ENCODE results near the gene USP43. TPM values are rescaled to one million over a fixed set of nuclear protein-coding genes. Genes with fewer than 3 reads are reported as not detected.

Gene USP43
- total and polyA plus RNA-seq, 5 experiments from 2014 or later = 0.10 TPM; not detected in 4

DNA sequence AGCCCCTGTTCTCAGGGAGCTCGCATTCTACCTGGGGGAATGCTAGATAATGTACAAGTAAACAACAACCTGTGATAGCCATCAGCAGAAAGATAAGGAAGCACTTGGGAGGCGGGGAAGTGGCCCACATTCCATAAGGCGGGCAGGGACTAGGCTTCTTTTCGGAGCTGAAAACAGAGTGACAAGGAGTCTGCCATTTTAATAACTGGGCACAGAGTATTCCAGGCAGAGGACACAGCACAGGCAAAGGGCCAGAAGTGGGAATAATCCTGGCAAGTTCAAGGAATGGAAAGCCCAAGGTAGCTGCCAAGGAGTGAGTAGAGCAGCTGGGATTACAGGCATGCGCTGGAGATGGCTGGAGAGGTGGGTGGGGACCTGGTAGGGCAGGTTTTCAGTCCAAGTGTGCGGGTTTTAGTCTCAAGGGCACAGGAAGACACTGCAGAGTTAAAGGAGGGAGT, 24.3 kb downstream of the USP43 start:
- peaks cover 0 to 3% (median 0%) of the 10 kb centered on the region in 9 donors for H3K9me3 Mint-ChIP-seq

DNA sequence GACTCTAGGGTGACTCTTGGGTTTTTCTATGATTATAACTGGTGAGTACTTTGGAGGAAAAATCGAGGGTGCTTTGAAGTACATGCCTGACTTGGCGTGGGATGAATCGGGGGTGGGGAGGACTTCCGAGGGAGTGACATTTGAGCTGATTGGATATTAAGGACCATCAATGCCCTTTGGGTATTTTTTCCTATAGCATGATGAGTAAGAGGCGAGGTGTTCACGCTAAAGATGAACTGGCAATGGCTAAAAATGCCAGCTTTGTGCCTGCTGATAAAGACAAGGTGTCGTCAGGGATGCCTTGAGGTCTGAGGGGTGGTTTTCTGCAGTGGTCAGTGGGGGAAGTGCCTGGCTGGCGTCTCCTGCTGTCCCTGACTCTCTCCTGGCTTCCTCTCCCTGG, 25.3 kb downstream of the USP43 start:
- H3K36me3 Mint-ChIP-seq = no peaks in the 10 kb centered on the region
- H3K4me1 Mint-ChIP-seq = peaks cover 5 to 24% (median 16%) of the 10 kb centered on the region in 4 donors
- ATAC-seq = no peak
- H3K4me3 Mint-ChIP-seq = no peak overlapping the region
- peaks cover 5 to 27% (median 16%) of the 10 kb centered on the region in 5 donors for H3K27me3 Mint-ChIP-seq
- DNase-seq = no peak
- POLR2A ChIA-PET = no interaction called here
- peaks cover 0 to 3% (median 0%) of the 10 kb centered on the region in 9 donors for H3K9me3 Mint-ChIP-seq
- H3K27ac Mint-ChIP-seq = no peak overlapping the region

More for the DNA sequence above, 24.3 kb downstream of the USP43 start:
- Mint-ChIP-seq H3K27ac (no peak overlapping the region), H3K27me3 (peaks cover 7 to 33% (median 16%) of the 10 kb centered on the region in 5 donors), H3K36me3 (no peaks in the 10 kb centered on the region), H3K4me1 (peaks cover 5 to 25% (median 18%) of the 10 kb centered on the region in 4 donors), H3K4me3 (no peak overlapping the region)
- no peak for ATAC-seq
- POLR2A ChIA-PET = interaction anchor here (0.7 kb wide), 1 partner anchor 13 kb away, joined by 5 read pairs; no protein-coding TSS in a partner anchor
- no peak for DNase-seq

DNA sequence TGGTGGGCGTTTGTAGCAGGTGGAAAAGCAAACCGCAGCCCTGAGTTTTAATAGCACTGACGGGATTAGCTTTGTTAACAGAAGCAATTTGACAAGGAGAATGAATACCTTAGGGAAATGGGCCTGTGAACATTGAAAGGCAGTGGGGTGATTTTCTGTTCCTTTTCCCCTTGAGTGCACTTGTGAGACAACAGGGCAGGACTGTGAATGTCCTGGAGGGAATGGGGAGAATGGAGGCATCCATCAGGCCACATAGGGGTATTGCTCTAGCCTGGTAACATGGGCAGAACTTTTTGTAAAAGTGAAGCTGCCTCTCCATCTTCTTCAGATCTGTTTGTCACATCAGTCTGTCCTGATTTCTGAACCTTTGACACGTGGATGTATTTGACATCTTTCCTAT, 26.2 kb downstream of the USP43 start:
- POLR2A ChIA-PET = no interaction called here
- Mint-ChIP-seq H3K4me1 (peaks cover 4 to 14% (median 7%) of the 10 kb centered on the region in 4 donors), H3K9me3 (peaks cover 0 to 3% (median 0%) of the 10 kb centered on the region in 9 donors), H3K27ac (no peak overlapping the region), H3K4me3 (no peak overlapping the region), H3K36me3 (no peaks in the 10 kb centered on the region), H3K27me3 (peaks cover 5 to 24% (median 16%) of the 10 kb centered on the region in 5 donors)
- ATAC-seq (no peak), DNase-seq (no peak)

DNA sequence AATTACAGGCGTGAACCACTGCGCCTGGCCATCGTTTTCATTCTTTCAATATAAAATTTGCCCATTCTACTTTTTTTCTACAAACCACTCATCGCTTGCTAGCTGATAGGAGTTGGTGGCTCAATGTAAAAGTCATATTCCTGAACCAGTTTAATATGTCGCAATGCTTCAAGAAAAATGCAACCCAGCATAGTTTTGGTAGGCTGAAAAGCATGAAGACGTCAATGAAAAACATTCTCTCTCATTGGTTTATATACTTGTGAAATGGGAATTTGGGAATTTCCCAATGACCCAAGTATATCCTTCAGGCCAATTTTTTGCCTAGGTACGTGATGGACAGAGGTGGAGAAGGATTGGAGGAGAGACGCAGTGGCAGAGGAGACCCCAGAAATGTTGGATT, 26.9 kb downstream of the USP43 start:
- Mint-ChIP-seq H3K9me3 (peaks cover 0 to 3% (median 0%) of the 10 kb centered on the region in 9 donors), H3K27me3 (peaks cover 5 to 24% (median 16%) of the 10 kb centered on the region in 5 donors), H3K4me1 (peaks cover 0 to 9% (median 2%) of the 10 kb centered on the region in 4 donors), H3K36me3 (no peaks in the 10 kb centered on the region), H3K27ac (no peak overlapping the region), H3K4me3 (no peak overlapping the region)
- POLR2A ChIA-PET = no interaction called here
- DNase-seq (no peak), ATAC-seq (no peak)

DNA sequence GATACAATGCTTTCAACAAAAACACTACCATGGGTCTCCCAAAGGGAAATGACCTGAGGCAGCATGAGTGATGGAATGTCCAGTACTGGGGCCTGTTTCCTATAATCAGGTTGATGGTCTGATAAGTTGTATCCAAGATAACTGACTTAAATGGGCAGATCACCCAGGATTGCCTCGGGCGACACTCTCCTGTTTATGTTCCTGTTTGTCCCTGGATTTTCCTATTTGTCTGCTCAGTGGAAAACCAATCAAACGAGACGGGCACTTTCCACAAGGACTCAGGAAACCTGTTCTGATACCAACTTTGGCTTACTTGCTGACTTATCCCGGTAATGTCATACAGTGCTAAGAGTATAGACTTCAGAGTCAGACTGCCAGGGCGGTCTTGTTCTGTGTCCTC, 27.4 kb downstream of the USP43 start:
- peaks cover 5 to 24% (median 16%) of the 10 kb centered on the region in 5 donors for H3K27me3 Mint-ChIP-seq
- peaks cover 0 to 3% (median 0%) of the 10 kb centered on the region in 9 donors for H3K9me3 Mint-ChIP-seq
- no peak for DNase-seq
- ATAC-seq = no peak
- no peak overlapping the region for H3K27ac Mint-ChIP-seq
- H3K4me1 Mint-ChIP-seq = peaks cover 0 to 6% (median 0%) of the 10 kb centered on the region in 4 donors
- POLR2A ChIA-PET = no interaction called here
- H3K4me3 Mint-ChIP-seq = no peak overlapping the region
- no peaks in the 10 kb centered on the region for H3K36me3 Mint-ChIP-seq

DNA sequence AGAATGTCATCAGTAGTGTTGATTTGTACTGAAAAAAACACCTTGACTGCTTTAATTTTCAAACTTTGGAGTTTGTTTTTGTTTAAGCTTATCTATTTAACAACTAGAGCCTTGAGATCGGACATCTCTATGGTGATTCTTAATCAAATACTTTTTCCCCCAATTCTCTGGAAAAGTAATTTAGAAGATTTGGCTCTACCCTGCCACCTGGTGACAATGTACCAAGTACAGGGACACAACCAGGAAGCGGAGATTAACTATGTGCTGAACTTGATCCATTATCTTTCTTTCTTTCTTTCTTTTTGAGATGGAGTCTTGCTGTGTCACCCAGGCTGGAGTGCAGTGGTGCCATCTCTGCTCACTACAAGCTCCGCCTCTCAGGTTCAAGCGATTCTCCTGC, 30.8 kb downstream of the USP43 start:
- no peak overlapping the region for H3K4me3 Mint-ChIP-seq
- ATAC-seq = no peak
- no peak for DNase-seq
- no peaks in the 10 kb centered on the region for H3K4me1 Mint-ChIP-seq
- H3K27ac Mint-ChIP-seq = no peak overlapping the region
- POLR2A ChIA-PET = no interaction called here
- peaks cover 0 to 9% (median 6%) of the 10 kb centered on the region in 3 donors for H3K36me3 Mint-ChIP-seq
- H3K9me3 Mint-ChIP-seq = peaks cover 0 to 16% (median 12%) of the 10 kb centered on the region in 9 donors
- H3K27me3 Mint-ChIP-seq = peaks cover 0 to 6% (median 2%) of the 10 kb centered on the region in 5 donors

DNA sequence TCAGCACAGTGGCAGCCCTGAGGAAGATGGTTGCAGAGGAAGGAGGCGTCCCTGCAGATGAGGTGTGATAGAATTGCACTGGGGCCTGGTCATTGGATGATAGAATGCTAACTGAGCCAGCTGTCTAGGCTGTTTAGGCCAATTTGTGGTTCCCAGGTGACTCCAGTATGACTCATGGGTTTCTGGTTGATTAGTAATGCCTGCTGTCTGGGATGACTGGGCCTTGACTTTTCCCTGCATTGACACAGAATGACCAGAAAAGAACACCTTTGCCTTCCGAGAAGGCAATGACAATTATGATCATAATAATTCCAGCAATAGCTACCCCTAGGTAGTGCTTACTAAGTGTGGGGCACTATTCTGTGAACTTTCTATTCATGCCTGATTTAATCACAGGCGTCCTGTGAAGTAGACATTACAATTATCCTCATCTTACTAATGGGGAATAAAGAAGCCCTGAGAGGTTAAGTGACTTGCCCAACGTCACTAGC, 31.5 kb downstream of the USP43 start:
- Mint-ChIP-seq H3K36me3 (peaks cover 0 to 9% (median 6%) of the 10 kb centered on the region in 3 donors), H3K4me1 (no peaks in the 10 kb centered on the region), H3K4me3 (no peak overlapping the region), H3K27ac (no peak overlapping the region), H3K9me3 (peaks cover 0 to 16% (median 12%) of the 10 kb centered on the region in 9 donors), H3K27me3 (peaks cover 0 to 6% (median 2%) of the 10 kb centered on the region in 5 donors)
- DNase-seq (no peak), ATAC-seq (no peak)
- POLR2A ChIA-PET = no interaction called here

DNA sequence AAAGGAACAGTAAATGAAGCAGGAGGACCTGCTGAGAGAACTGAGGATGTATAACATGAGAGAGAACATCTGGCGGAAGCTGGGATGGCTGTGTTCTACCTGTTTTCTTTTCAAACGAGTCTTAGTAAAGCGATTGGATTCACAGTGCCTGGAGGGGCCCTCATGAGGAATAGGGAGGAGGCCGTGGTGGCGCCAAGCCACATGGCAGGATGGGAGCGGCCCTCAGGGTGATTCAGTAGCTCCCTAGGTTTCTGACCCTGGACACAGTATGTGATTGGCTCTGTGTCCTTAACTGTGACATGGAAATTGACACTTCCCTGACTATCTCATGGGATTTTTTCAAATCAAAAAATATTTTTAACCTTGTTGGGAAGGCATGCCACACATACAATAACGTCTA, 32.1 kb downstream of the USP43 start:
- no peak for ATAC-seq
- Mint-ChIP-seq H3K9me3 (peaks cover 0 to 16% (median 12%) of the 10 kb centered on the region in 9 donors), H3K4me3 (no peak overlapping the region), H3K27ac (no peak overlapping the region), H3K4me1 (no peaks in the 10 kb centered on the region), H3K36me3 (peaks cover 0 to 9% (median 6%) of the 10 kb centered on the region in 3 donors), H3K27me3 (peaks cover 0 to 6% (median 2%) of the 10 kb centered on the region in 5 donors)
- POLR2A ChIA-PET = no interaction called here
- DNase-seq = no peak

DNA sequence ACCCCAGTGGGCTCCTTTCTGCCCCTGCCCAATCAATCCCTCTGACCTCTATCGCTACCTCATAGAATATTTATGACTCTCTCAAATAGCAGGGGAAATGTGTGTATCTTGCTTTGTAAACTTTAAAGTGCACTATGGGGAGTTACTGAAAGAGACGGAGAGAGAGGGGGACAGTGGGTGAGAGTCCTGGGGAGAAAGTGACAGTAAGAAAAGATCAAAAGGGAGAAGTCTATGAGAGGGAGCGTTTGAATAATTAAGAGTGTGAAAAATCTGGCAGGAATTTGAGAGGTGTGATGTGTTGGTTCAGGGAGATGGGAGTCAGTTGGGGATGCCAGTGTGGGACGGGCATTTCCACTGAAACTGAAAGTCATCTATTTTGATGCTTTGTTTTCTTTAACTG, 32.6 kb downstream of the USP43 start:
- ATAC-seq (no peak), DNase-seq (no peak)
- H3K27ac Mint-ChIP-seq = no peak overlapping the region
- no peaks in the 10 kb centered on the region for H3K4me1 Mint-ChIP-seq
- H3K9me3 Mint-ChIP-seq = peaks cover 0 to 16% (median 12%) of the 10 kb centered on the region in 9 donors
- H3K4me3 Mint-ChIP-seq = no peak overlapping the region
- POLR2A ChIA-PET = no interaction called here
- peaks cover 0 to 9% (median 6%) of the 10 kb centered on the region in 3 donors for H3K36me3 Mint-ChIP-seq
- H3K27me3 Mint-ChIP-seq = peaks cover 0 to 6% (median 2%) of the 10 kb centered on the region in 5 donors

DNA sequence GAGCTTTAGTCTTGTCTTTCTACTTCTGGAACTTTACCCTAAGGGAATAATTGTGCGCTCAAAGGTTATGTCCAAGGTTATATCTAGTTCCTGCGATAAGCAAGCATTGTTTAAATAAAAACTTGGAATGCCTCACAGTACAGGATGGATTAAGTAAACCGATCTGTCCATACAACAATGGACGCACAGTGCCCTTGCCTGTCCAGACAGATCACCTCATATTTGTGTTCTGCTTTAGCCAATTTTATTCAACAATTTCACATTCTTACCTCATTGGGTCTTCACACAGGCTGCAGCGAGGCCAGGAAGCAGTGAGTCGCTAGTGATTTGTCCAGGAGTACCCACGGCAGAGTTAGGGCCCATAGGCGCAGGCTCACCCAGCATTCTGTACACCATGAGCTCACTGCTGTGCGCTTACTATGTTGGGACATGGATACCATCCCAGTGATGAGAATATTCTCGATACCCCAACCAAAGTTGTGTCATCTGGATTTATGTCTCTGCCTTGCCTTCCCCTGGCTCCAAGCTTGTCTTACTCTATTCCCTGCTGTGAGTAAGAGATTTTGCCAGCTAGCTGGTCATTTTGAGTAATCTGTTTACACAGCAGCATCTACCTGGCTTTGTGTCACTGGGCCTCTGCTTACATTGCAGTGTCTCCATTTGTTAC, 39.8 kb downstream of the USP43 start:
- Mint-ChIP-seq H3K4me1 (no peaks in the 10 kb centered on the region), H3K27ac (no peak overlapping the region), H3K9me3 (peaks cover 0 to 13% (median 4%) of the 10 kb centered on the region in 9 donors), H3K4me3 (no peak overlapping the region), H3K27me3 (peaks cover 0 to 4% (median 0%) of the 10 kb centered on the region in 5 donors), H3K36me3 (peaks cover 0 to 5% (median 4%) of the 10 kb centered on the region in 3 donors)
- ATAC-seq (no peak), DNase-seq (no peak)
- POLR2A ChIA-PET = no interaction called here

DNA sequence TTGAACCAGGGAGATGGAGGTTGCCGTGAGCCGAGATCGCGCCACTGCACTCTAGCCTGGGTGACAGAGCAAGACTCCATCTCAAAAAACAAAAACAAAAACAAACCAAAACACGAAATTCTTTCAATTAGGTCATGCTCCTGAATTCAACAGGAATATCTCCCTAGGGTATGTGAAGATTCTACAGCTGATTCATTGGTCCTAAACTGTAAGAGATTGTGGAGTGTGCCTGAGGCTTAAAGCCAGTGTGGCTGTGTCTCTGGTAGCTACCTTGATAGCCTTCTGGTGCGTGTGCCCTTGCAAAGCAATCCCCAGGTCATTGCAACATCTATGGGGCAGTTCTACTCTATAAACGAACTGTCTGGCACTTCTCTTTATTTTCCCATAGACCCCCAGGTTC, 48.4 kb downstream of the USP43 start:
- peaks cover 0 to 3% (median 0%) of the 10 kb centered on the region in 5 donors for H3K27me3 Mint-ChIP-seq
- POLR2A ChIA-PET = no interaction called here
- ATAC-seq (no peak), DNase-seq (no peak)
- no peaks in the 10 kb centered on the region for H3K4me1 Mint-ChIP-seq
- no peak overlapping the region for H3K4me3 Mint-ChIP-seq
- no peaks in the 10 kb centered on the region for H3K9me3 Mint-ChIP-seq
- no peak overlapping the region for H3K27ac Mint-ChIP-seq
- no peaks in the 10 kb centered on the region for H3K36me3 Mint-ChIP-seq

DNA sequence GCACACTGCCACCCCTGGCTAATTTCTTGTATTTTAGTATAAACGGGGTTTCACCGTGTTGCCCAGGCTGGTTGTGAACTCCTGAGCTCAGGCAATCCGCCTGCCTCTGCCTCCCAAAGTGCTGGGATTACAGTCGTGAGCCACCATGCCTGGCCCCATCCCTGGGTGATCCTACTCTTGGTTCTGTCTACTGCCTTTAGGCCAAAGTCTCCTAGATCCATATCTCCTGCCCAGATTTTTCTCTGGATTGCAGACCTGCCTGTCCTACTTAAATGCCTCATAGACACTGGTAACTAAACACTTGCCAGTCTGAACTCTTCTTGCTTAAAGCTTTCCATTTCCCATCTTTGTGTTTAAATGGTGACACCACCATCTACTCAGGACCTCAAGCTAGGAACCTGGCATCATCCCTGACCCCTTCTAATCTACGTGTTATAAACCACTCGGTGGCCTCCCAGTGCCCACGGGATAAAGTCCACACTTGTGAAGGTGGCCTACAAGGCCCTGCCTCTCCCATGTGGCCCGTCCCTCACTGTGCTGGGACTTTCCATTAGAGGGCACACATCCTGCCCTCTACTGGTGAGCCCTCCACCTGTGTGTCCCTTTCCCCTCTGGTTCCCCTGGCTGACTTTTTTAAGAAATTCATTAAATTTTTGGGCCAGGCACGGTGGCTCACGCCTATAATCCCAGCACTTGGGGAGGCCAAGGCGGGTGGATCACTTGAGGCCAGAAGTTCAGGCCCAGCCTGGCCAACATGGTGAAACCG, 51.1 kb downstream of the USP43 start:
- POLR2A ChIA-PET = no interaction called here
- no peak overlapping the region for H3K27ac Mint-ChIP-seq

DNA sequence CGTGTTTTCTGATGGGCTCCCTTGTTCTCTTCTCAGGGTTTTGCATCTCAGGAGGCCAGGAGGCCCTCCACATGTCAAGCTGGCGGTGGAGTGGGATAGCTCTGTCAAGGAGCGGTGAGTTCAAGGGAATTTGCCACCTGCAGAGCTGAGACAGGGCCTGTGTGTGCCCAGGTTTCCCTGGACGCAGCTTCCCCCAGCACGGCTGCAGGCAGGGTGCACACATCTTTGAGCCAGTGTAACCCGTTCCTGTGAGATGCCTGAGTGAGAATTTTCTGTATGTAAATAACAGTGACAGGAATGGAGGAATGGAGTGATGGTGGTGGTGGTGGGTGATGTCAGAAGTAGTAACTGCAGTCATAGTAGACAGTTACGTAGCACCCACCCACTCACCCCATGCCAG, 54.8 kb downstream of the USP43 start:
- no peak overlapping the region for H3K4me3 Mint-ChIP-seq
- no peaks in the 10 kb centered on the region for H3K9me3 Mint-ChIP-seq
- no peak overlapping the region for H3K27ac Mint-ChIP-seq
- no peaks in the 10 kb centered on the region for H3K36me3 Mint-ChIP-seq
- peaks cover 0 to 4% (median 0%) of the 10 kb centered on the region in 5 donors for H3K27me3 Mint-ChIP-seq
- no peak for ATAC-seq
- H3K4me1 Mint-ChIP-seq = no peaks in the 10 kb centered on the region
- DNase-seq = no peak
- POLR2A ChIA-PET = no interaction called here

More for the DNA sequence above, 51.1 kb downstream of the USP43 start:
- no peak for ATAC-seq
- H3K9me3 Mint-ChIP-seq = no peaks in the 10 kb centered on the region
- no peaks in the 10 kb centered on the region for H3K4me1 Mint-ChIP-seq
- no peaks in the 10 kb centered on the region for H3K36me3 Mint-ChIP-seq
- no peak overlapping the region for H3K4me3 Mint-ChIP-seq
- no peak for DNase-seq
- H3K27me3 Mint-ChIP-seq = peaks cover 0 to 7% (median 0%) of the 10 kb centered on the region in 5 donors

All from naive thymus-derived CD8-positive, alpha-beta T cell (primary cell).